ENCODE data around the gene GPR146.

Gene GPR146

GRCh38 chr7:1063361-1063760 lies 19.0 kb downstream of the GPR146 start:
- H3K9me3 ChIP-seq (ENCODE audit: control insufficient read depth, insufficient read depth, low read length), result no peaks in the 10 kb centered on the region
- peak overlapping the region; percentile 70; the same call in 1 of the 2 replicates for H3K4me2 ChIP-seq (ENCODE audit: low read length)
- H3K79me2 ChIP-seq (ENCODE audit: control insufficient read depth, low read length), result peaks cover 40% of the 10 kb centered on the region
- H3K4me1 ChIP-seq (ENCODE audit: control insufficient read depth, low read length), result peaks cover 75% of the 10 kb centered on the region
- no peaks in the 10 kb centered on the region; the same call in 1 of the 2 replicates for H3K36me3 ChIP-seq (ENCODE audit: control insufficient read depth, low read length)
- H3K4me3 ChIP-seq (ENCODE audit: low read length), result no peak overlapping the region
- peak overlapping the region; percentile 86 for H3K27ac ChIP-seq (ENCODE audit: low read depth, low read length)
- no peaks in the 10 kb centered on the region for H3K9me2 ChIP-seq (replicated peaks; ENCODE audit: control insufficient read depth, low read length)
- no peaks in the 10 kb centered on the region for H3K27me3 ChIP-seq (ENCODE audit: control insufficient read depth, low read length)
- peaks cover 18% of the 10 kb centered on the region for H3F3A ChIP-seq (ENCODE audit: control insufficient read depth, insufficient read depth)
- TF ChIP-seq CTCF (IDR thresholded peaks at IDR 0.05; ENCODE audit: low read depth, low read length, poor library complexity, severe bottlenecking), result no peak
- TF ChIP-seq EZH2phosphoT487 (IDR thresholded peaks at IDR 0.05; ENCODE audit: borderline replicate concordance, low read length), result no peak
- H4K20me1 ChIP-seq (ENCODE audit: control insufficient read depth, insufficient read depth, low read depth, low read length), result no peaks in the 10 kb centered on the region; the same call in 1 of the 2 replicates

GRCh38 chr7:1064581-1064980 lies 20.2 kb downstream of the GPR146 start:
- Histone ChIP-seq H3K9me2 (replicated peaks; ENCODE audit: control insufficient read depth, low read length) (no peaks in the 10 kb centered on the region), H3K4me2 (ENCODE audit: low read length) (peak overlapping the region; percentile 71), H3K4me1 (ENCODE audit: control insufficient read depth, low read length) (peaks cover 64% of the 10 kb centered on the region), H3K4me3 (ENCODE audit: low read length) (no peak overlapping the region), H3K36me3 (ENCODE audit: control insufficient read depth, low read length) (no peaks in the 10 kb centered on the region; the same call in 1 of the 2 replicates), H3K27me3 (ENCODE audit: control insufficient read depth, low read length) (no peaks in the 10 kb centered on the region), H4K20me1 (ENCODE audit: control insufficient read depth, insufficient read depth, low read depth, low read length) (no peaks in the 10 kb centered on the region; the same call in 1 of the 2 replicates), H3K27ac (ENCODE audit: low read depth, low read length) (no peak overlapping the region), H3K79me2 (ENCODE audit: control insufficient read depth, low read length) (peaks cover 40% of the 10 kb centered on the region), H3F3A (ENCODE audit: control insufficient read depth, insufficient read depth) (peaks cover 10% of the 10 kb centered on the region), H3K9me3 (ENCODE audit: control insufficient read depth, insufficient read depth, low read length) (no peaks in the 10 kb centered on the region)
- TF ChIP-seq CTCF (IDR thresholded peaks at IDR 0.05; ENCODE audit: low read depth, low read length, poor library complexity, severe bottlenecking) (no peak), EZH2phosphoT487 (IDR thresholded peaks at IDR 0.05; ENCODE audit: borderline replicate concordance, low read length) (no peak)

- no peak for TF ChIP-seq EZH2phosphoT487 (IDR thresholded peaks at IDR 0.05; ENCODE audit: borderline replicate concordance, low read length)
- TF ChIP-seq CTCF (IDR thresholded peaks at IDR 0.05; ENCODE audit: low read depth, low read length, poor library complexity, severe bottlenecking), result no peak
- Histone ChIP-seq H3K9me3 (ENCODE audit: control insufficient read depth, insufficient read depth, low read length) (no peaks in the 10 kb centered on the region), H3F3A (ENCODE audit: control insufficient read depth, insufficient read depth) (peaks cover 10% of the 10 kb centered on the region), H3K36me3 (ENCODE audit: control insufficient read depth, low read length) (no peaks in the 10 kb centered on the region; the same call in 1 of the 2 replicates), H3K79me2 (ENCODE audit: control insufficient read depth, low read length) (peaks cover 40% of the 10 kb centered on the region), H3K27me3 (ENCODE audit: control insufficient read depth, low read length) (no peaks in the 10 kb centered on the region), H4K20me1 (ENCODE audit: control insufficient read depth, insufficient read depth, low read depth, low read length) (no peaks in the 10 kb centered on the region; the same call in 1 of the 2 replicates), H3K4me3 (ENCODE audit: low read length) (peak overlapping the region; percentile 52), H3K27ac (ENCODE audit: low read depth, low read length) (no peak overlapping the region), H3K4me1 (ENCODE audit: control insufficient read depth, low read length) (peaks cover 60% of the 10 kb centered on the region), H3K9me2 (replicated peaks; ENCODE audit: control insufficient read depth, low read length) (no peaks in the 10 kb centered on the region), H3K4me2 (ENCODE audit: low read length) (peak overlapping the region; percentile 71)
Measured at GRCh38 chr7:1065263-1065584, 20.9 kb downstream of the GPR146 start.
